Stromal cell of bone marrow (primary cell): ENCODE data around the gene LRFN4.
A peak's percentile ranks its signal among the peaks of the same experiment; 100 is the strongest.
"Not testable (repeated sequence)": the region's sequence is repeated elsewhere in the genome, so short reads cannot be mapped to it uniquely, and the experiment has no call there.

Experiments used
- DNase-seq: peaks from one replicate; pipeline ENCODE4 v3.0.0-alpha.2; 2012; ENCODE audit warnings: low read depth

LRFN4 gene

GRCh38 chr11:66856496-66857233, at the start of gene LRFN4:
LRFN4 (plus strand) TSS chr11:66857064; CDS start chr11:66857745, 681 bp downstream.
- no peak for DNase-seq

GRCh38 chr11:66809592-66809991, 47.3 kb upstream of the LRFN4 start:
- no peak for DNase-seq

- no peak for DNase-seq
Measured at GRCh38 chr11:66810576-66811185, 46.2 kb upstream of the LRFN4 start.

- DNase-seq: no peak
Measured at GRCh38 chr11:66814678-66815077, 42.2 kb upstream of the LRFN4 start.

- DNase-seq: no peak
Measured at GRCh38 chr11:66815646-66816045, 41.2 kb upstream of the LRFN4 start.

- no peak for DNase-seq
Measured at GRCh38 chr11:66818231-66818955, 38.5 kb upstream of the LRFN4 start.

GRCh38 chr11:66820381-66820780, 36.5 kb upstream of the LRFN4 start:
- DNase-seq: no peak

- DNase-seq: no peak
Measured at GRCh38 chr11:66820901-66821300, 36.0 kb upstream of the LRFN4 start.

- DNase-seq: no peak
Measured at GRCh38 chr11:66823700-66824099, 33.2 kb upstream of the LRFN4 start.

- not testable (repeated sequence) for DNase-seq
Measured at GRCh38 chr11:66824573-66824972, 32.3 kb upstream of the LRFN4 start.

GRCh38 chr11:66834539-66834845, 22.4 kb upstream of the LRFN4 start:
- no peak for DNase-seq

- no peak for DNase-seq
Measured at GRCh38 chr11:66834943-66835342, 21.9 kb upstream of the LRFN4 start.

GRCh38 chr11:66835768-66836405, 21.0 kb upstream of the LRFN4 start:
- peak; percentile 48 for DNase-seq

- DNase-seq: no peak
Measured at GRCh38 chr11:66840317-66841091, 16.4 kb upstream of the LRFN4 start.

- DNase-seq: no peak
Measured at GRCh38 chr11:66841861-66842260, 15.0 kb upstream of the LRFN4 start.

- no peak for DNase-seq
Measured at GRCh38 chr11:66842501-66842895, 14.4 kb upstream of the LRFN4 start.

- peak; percentile 77 for DNase-seq
Measured at GRCh38 chr11:66842896-66843775, 13.7 kb upstream of the LRFN4 start, which contains the start of gene RCE1. RCE1 (plus strand) TSS chr11:66843441; CDS start chr11:66843456, 15 bp downstream.

GRCh38 chr11:66843776-66844495, 12.9 kb upstream of the LRFN4 start:
- DNase-seq: no peak

- no peak for DNase-seq
Measured at GRCh38 chr11:66844496-66845142, 12.2 kb upstream of the LRFN4 start.
